GM21528 (cell line): Measurements from ENCODE around the gene SDR39U1.

ENCODE experiments used
- ATAC-seq: cut with Tn5 transposase; IDR thresholded peaks from one replicate; pipeline ENCODE4 v1.9.1; 2021; ENCODE audit warnings: mild to moderate bottlenecking, moderate library complexity; ENCODE audit not compliant: unreplicated experiment, low FRiP score

SDR39U1 gene

DNA sequence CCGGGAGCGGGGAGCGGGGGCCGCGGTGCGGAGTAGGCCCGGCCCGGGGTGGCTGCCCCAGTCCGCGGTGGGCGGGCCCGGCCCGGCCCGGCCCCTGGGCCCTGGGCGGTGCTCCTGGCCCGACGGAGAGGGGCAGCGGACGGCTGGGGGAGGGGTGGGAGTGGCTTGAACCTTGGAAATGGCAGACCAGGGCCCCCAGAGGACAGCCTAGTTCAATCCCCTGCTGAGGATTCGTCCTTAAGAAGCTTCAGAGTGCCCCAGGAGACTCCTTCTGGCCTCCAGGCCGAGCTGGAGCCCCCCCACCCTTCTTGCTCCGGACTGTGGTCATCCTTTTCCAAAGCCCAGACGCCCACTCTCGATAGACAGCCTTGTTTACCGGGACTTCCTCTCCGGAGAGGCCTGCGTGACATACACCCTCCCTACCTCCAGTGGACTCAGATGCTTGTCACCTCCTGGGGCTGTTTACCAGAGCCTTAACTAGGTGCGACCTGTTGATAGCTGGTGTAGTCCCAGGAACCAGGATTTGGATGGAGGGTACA lies 12.4 kb downstream of the SDR39U1 start:
- ATAC-seq = peak; percentile 57

- ATAC-seq = peak; percentile 84
Observed at GRCh38 chr14:24429395-24430142, 13.0 kb downstream of the SDR39U1 start, which contains the start of the genes CBLN3 and KHNYN. CBLN3 (minus strand) TSS chr14:24429668; CDS start chr14:24429054, 614 bp downstream. KHNYN (plus strand) TSS chr14:24429954; CDS start chr14:24430731, 777 bp downstream.

DNA sequence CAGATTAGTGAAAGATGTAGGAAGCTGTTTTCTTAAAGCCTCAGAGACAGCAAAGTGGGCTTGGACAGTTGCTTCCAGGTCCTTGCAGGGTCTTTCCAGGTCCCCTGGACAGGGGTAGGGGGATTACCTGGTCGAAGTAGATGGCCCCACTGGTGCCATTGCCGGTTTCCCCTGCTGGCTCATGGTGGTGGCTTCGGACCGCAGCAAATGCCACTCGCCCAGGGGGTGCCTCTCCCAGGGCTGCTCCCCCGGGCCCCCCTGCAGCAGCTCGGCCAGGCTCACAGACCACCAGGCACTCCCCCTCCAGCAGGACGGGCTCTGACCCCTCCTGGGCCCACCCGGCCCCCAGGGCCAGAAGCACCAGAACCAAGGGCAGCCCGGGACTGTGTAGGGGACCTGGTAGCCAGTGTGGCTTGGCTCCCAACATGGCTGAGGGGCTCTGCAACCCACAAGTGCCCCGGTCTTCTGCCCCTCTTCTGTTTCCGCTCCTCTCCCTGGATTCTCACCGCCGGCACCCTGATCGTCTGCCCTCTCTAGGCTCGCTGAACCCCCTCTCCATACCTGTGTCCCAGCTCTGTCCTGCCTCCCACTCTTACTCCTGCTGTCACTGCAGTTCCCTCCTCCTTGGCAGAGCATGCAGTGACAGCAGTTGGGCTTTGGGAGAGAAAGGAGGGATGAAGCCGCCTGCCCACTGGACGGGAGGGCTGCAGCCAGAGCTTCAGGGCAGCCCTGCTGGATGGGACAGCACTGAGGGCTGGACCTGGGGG lies 13.8 kb downstream of the SDR39U1 start:
- no peak for ATAC-seq

DNA sequence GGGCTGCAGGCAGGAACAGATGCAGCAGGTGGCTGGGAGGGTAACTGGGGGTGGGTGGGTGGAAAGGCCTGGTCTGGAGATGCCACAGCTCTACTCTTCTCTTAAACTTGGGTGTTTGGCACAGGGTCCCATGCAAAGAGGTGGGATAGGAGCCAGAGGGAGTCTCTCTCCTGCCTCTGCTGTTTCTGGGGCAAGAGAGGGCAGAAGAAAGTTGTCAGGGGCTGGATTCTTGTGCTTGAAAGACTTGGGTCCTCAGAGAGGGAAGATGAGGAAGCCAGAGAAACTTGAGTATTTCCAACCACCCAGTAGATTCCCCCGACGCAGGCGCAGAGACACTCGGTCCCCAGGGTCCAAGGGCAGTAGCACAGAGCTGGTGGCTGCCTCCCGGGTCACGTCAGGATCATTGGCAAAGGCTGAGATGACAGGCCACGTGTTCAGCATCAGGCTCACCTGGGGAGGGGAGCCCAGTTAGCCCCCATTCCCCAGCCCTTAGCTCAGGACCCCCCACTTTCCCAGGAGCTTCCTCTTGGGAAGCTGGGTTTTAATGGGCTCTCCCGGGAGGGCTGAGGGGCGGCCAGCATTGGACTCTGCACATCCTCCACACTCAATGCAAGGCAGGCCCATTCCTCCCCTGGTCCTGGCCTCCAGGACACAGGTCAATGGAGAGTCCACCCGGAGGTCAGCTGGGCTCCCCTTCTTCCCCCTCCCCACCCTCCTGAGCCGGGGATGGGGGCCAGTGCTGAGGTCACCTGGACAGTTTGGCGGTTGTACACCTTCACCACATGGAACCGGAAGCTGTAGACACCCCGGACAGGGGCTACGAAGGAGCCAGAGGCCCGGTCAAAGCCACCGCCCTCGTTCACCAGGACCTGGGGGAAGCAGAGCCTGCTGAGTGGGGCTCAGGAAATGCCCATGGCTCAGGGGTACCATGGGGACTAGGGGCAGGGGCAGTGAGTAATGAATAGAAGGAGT lies 14.8 kb downstream of the SDR39U1 start:
- no peak for ATAC-seq

GRCh38 chr14:24426912-24427536 lies 15.6 kb downstream of the SDR39U1 start:
- ATAC-seq = no peak

GRCh38 chr14:24426150-24426911 lies 16.2 kb downstream of the SDR39U1 start:
- no peak for ATAC-seq

- ATAC-seq = no peak
Observed at GRCh38 chr14:24425704-24426103, 16.9 kb downstream of the SDR39U1 start.

DNA sequence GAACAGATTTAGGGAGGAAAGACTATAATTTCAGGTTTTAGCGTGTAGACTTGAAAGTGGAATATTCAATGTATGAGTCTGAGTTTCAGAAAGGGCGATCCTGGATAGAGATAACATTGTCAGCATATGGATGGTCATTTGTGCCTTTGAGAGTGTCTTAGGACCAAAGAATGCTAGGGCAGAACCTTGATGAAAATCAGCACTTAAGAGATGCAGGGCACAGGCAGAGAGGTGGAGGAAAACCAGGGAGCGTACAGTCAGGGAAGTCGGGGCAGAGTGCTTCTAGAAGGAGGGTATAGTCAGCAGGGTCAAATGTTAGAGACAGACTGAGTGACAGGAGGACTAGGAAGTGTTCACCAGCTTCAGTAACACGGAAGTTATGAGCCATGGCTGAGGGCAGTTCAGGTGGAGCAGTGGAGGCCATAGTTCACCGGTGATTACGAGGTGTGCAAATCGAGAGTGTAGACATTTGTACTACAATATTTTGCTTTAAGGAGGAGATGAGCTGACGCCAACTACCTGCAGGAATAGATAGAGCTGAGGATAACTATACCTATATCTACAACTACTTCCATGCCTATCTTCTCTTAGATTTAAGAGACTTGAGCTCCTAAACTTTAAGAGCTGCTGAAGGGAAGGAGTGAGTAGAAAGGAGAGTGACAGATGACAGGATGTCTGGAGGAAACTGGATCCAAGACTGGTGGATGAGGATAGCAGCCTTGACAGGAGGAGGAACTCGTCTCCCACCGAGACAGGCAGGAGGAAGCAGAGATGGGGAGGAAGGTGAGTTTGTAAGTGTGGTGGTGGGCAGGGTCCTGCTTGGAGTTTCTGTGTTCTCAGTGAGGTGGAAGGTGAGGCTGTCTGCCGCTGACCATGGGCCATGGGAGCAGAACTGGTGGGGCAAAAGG lies 19.6 kb downstream of the SDR39U1 start:
- no peak for ATAC-seq

DNA sequence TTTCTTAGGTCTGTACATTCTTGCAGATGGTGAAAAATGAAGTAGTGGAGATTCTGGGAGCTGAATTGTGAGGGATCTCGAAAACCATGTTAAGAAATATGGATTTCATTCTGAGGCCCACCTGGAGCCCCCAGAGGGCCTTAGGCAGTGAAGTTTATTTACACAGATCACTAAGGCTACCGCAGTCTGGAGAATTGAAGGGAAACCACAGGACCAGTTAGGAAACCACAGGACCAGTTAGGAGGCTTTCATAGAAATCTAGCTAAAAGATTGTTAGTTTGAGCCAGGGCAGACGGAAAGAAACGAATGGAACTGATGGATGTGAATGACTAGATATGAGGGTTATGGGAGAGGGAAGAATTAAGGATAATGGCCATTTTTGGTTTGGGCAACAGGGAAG lies 20.3 kb downstream of the SDR39U1 start:
- ATAC-seq = no peak

GRCh38 chr14:24418492-24418873 lies 24.1 kb downstream of the SDR39U1 start:
- ATAC-seq = no peak

DNA sequence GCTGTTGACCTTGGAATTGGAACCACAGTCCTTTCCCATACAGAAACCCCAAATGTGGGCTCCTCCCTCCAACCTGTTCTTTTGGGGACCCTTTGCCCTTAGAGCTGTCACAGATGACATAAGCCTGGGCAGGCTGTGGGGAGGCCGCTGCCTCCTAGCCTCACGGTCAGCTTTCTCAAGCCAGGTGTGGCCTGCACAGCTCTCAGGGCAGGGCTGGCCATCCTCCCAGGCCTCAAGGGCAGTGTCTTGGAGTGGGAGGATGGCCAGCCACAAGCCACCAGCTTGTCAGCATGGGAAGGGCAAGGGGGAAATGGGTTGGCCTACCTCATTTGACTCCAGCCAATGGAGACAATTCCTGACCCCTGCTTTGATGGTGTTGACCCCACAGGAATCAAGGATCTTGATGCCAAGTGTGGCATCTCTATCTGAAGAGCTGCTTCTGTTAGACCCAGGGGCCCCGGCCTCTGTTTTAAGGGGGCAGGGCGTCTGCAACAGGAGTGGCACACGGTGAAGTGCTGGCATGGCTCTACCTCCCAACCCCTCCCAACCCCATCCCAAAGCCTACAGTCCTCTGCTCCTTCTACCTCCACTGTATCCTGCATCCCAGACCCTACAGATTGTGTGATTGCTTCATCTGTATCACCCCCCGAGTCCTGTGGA lies 24.6 kb downstream of the SDR39U1 start:
- no peak for ATAC-seq

- ATAC-seq = no peak
Observed at GRCh38 chr14:24416932-24417619, 25.5 kb downstream of the SDR39U1 start.

DNA sequence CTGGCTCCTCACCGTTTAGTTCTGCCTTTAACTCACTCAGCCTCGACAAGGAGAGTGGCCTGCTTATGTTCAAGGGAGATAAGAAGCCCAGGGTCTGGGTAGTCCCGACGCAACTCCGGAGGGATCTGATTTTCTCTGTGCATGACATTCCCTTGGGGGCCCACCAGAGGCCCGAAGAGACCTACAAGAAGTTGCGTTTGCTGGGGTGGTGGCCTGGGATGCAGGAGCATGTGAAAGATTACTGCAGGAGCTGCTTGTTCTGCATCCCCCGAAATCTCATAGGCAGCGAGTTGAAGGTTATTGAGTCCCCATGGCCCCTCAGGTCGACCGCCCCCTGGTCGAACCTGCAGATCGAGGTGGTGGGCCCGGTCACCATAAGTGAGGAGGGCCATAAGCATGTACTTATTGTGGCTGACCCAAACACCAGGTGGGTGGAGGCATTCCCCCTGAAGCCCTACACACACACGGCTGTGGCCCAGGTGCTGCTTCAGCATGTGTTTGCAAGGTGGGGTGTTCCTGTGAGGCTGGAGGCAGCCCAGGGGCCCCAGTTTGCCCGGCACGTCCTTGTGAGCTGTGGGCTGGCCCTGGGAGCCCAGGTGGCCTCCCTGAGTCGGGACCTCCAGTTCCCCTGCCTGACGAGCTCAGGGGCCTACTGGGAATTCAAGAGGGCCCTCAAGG lies 26.2 kb downstream of the SDR39U1 start:
- ATAC-seq = no peak

GRCh38 chr14:24415421-24416253 lies 26.9 kb downstream of the SDR39U1 start:
- no peak for ATAC-seq

GRCh38 chr14:24414732-24415420 lies 27.7 kb downstream of the SDR39U1 start:
- ATAC-seq = no peak
